ENCODE measurements around the gene SEMA3F. TPM values are rescaled to one million over a fixed set of nuclear protein-coding genes. Genes with fewer than 3 reads are reported as not detected.

The SEMA3F gene
- polyA plus RNA-seq, 2 of the 4 experiments (the other 2 are of a cell fraction): 2.9 to 10.6 TPM

DNA sequence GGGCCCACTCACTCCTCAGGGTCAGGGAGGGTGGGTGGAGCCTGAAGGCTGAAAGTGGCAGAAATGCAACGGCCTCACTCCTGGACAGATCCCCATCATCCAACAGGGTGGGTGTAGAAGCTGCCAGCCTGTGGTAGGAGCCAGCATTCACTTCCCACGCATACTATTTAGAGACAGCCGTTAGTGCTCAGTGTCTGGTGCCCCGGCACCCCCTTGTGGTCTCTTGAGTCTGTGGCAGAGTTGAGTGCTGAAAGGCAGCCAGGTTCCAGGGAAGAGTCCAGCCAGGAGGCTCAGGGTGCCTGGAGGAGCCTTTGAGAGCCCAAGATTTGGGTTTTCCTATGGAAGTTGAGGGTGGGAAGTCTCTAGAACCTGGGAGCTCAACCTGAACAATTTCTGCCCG, 34.1 kb downstream of the SEMA3F start:
- 0% methylated on average over 2 of the region's 5 CpGs for WGBS (ENCODE audit: missing lambda C conversion rate)
- POLR2A ChIA-PET: interaction anchor here (0.5 kb wide), 1 partner anchor 11 kb away, joined by 4 read pairs; no protein-coding TSS in a partner anchor
- CTCF ChIA-PET: interaction anchor here (0.7 to 18.7 kb wide), 29 partner anchors 9 to 386 kb away, joined by 3 to 550 read pairs (median 6); no protein-coding TSS in a partner anchor
- Histone ChIP-seq H3K4me3 (no peak overlapping the region), H3K27ac (no peak overlapping the region), H3K9me3 (no peaks in the 10 kb centered on the region), H3K4me2 (no peak overlapping the region), H3K4me1 (no peaks in the 10 kb centered on the region)
- ATAC-seq: peak; percentile 87 to 89
- peak; percentile 70 for TF ChIP-seq CTCF (IDR thresholded peaks at IDR 0.05)
- peak; percentile 87 to 93 for TF ChIP-seq RAD21 (conservative IDR thresholded peaks at IDR 0.05 in 1 of 2, IDR thresholded peaks at IDR 0.05 in 1 of 2)
- TF ChIP-seq JUN (IDR thresholded peaks at IDR 0.05): no peak
- no peak for TF ChIP-seq FOXS1 (CRISPR knock-in tag; IDR thresholded peaks at IDR 0.05)
- peak; percentile 91 for TF ChIP-seq SMC3 (IDR thresholded peaks at IDR 0.05)
- no peak for FAIRE-seq
- DNase-seq (ENCODE audit: low read depth in 1 of 2, low spot score in 1 of 2): peak; percentile 57 to 73

GRCh38 chr3:50189989-50190388, 34.9 kb downstream of the SEMA3F start:
- 70% methylated on average over 7 of the region's 7 CpGs for WGBS (ENCODE audit: missing lambda C conversion rate)
- ChIA-PET POLR2A (interaction anchor here (0.5 kb wide), 1 partner anchor 12 kb away, joined by 4 read pairs; no protein-coding TSS in a partner anchor), CTCF (interaction anchor here (0.7 to 18.7 kb wide), 28 partner anchors 9 to 134 kb away, joined by 3 to 550 read pairs (median 6); partner anchors contain the start of genes LSMEM2 and SLC38A3)

More at GRCh38 chr3:50189989-50190388, 34.9 kb downstream of the SEMA3F start:
- Histone ChIP-seq H3K4me1 (peaks cover 5% of the 10 kb centered on the region; the same call in 2 of the 3 replicates), H3K27ac (no peak overlapping the region), H3K9me3 (no peaks in the 10 kb centered on the region), H3K4me3 (no peak overlapping the region), H3K4me2 (no peak overlapping the region)
- FAIRE-seq: no peak
- ATAC-seq: no peak
- no peak for DNase-seq (ENCODE audit: low read depth in 1 of 2, low spot score in 1 of 2)
- no peak for TF ChIP-seq HES2 (IDR thresholded peaks at IDR 0.05)
- TF ChIP-seq E2F6 (IDR thresholded peaks at IDR 0.05; ENCODE audit: borderline replicate concordance, low read depth): no peak
- TF ChIP-seq RFX5 (IDR thresholded peaks at IDR 0.05): no peak
- TF ChIP-seq, protein P1, sequence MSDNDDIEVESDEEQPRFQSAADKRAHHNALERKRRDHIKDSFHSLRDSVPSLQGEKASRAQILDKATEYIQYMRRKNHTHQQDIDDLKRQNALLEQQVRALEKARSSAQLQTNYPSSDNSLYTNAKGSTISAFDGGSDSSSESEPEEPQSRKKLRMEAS (IDR thresholded peaks at IDR 0.05): no peak
- TF ChIP-seq KDM1A (IDR thresholded peaks at IDR 0.05; ENCODE audit: low read depth): no peak
- no peak for TF ChIP-seq HEYL (CRISPR knock-in tag; IDR thresholded peaks at IDR 0.05)
- TF ChIP-seq NPAS2 (CRISPR knock-in tag; IDR thresholded peaks at IDR 0.05; ENCODE audit: borderline replicate concordance): no peak
- TF ChIP-seq BCL3 (IDR thresholded peaks at IDR 0.05): no peak
- no peak for TF ChIP-seq EP300 (IDR thresholded peaks at IDR 0.05)
- TF ChIP-seq MYC (IDR thresholded peaks at IDR 0.05; ENCODE audit: borderline replicate concordance, low read length): no peak
- TF ChIP-seq, protein P2, sequence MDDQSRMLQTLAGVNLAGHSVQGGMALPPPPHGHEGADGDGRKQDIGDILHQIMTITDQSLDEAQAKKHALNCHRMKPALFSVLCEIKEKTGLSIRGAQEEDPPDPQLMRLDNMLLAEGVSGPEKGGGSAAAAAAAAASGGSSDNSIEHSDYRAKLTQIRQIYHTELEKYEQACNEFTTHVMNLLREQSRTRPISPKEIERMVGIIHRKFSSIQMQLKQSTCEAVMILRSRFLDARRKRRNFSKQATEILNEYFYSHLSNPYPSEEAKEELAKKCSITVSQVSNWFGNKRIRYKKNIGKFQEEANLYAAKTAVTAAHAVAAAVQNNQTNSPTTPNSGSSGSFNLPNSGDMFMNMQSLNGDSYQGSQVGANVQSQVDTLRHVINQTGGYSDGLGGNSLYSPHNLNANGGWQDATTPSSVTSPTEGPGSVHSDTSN (IDR thresholded peaks at IDR 0.05): no peak
- TF ChIP-seq KDM5A (IDR thresholded peaks at IDR 0.05): no peak
- TF ChIP-seq CBX8 (IDR thresholded peaks at IDR 0.05): no peak

All from A549 (cell line).